HEK293 (cell line): Measurements from ENCODE around the gene ESPL1.

Source experiments
- FEZF1 ChIP-seq: fragments of 450-650 bp; formaldehyde crosslinking; IDR thresholded peaks from 2 replicates; pipeline ENCODE4 v1.5.1; 2016; ENCODE audit warnings: missing biosample characterization, missing genetic modification characterization
- GLI4 ChIP-seq: fragments of 450-650 bp; formaldehyde crosslinking; IDR thresholded peaks from 2 replicates; pipeline ENCODE4 v1.5.1; 2016; ENCODE audit warnings: missing biosample characterization, missing genetic modification characterization
- IKZF3 ChIP-seq: fragments of 450-650 bp; IDR thresholded peaks from 2 replicates; pipeline ENCODE4 v1.5.0; 2018; ENCODE audit warnings: missing biosample characterization, mild to moderate bottlenecking, missing genetic modification characterization, moderate library complexity
- KLF1 ChIP-seq: fragments of 450-650 bp; formaldehyde crosslinking; IDR thresholded peaks from 2 replicates; pipeline ENCODE4 v1.5.1; 2016; ENCODE audit warnings: missing biosample characterization, missing genetic modification characterization
- KLF10 ChIP-seq: fragments of 450-650 bp; IDR thresholded peaks from 2 replicates; pipeline ENCODE4 v1.5.1; 2018; ENCODE audit warnings: missing biosample characterization, mild to moderate bottlenecking, missing genetic modification characterization
- REST ChIP-seq: fragments of 450-650 bp; formaldehyde crosslinking; IDR thresholded peaks from 2 replicates; pipeline ENCODE4 v1.5.1; 2016; ENCODE audit warnings: missing biosample characterization, missing genetic modification characterization
- SP3 ChIP-seq: fragments of 450-650 bp; formaldehyde crosslinking; IDR thresholded peaks from 2 replicates; pipeline ENCODE4 v1.5.1; 2016; ENCODE audit warnings: missing biosample characterization, missing genetic modification characterization
- WT1 ChIP-seq: fragments of 450-650 bp; formaldehyde crosslinking; IDR thresholded peaks from 2 replicates; pipeline ENCODE4 v1.5.1; 2016; ENCODE audit warnings: missing biosample characterization, missing genetic modification characterization
- ZBTB11 ChIP-seq: fragments of 450-650 bp; formaldehyde crosslinking; conservative IDR thresholded peaks from 2 replicates; pipeline ENCODE4 v1.5.1; 2016; ENCODE audit warnings: low read depth, missing biosample characterization, missing genetic modification characterization
- ZBTB17 ChIP-seq: fragments of 450-650 bp; formaldehyde crosslinking; IDR thresholded peaks from 2 replicates; pipeline ENCODE4 v1.5.1; 2016; ENCODE audit warnings: missing biosample characterization, missing genetic modification characterization
- ZBTB6 ChIP-seq: fragments of 450-650 bp; formaldehyde crosslinking; IDR thresholded peaks from 2 replicates; pipeline ENCODE4 v1.5.1; 2017; ENCODE audit warnings: missing biosample characterization, missing genetic modification characterization
- ZBTB7A ChIP-seq: fragments of 450-650 bp; formaldehyde crosslinking; IDR thresholded peaks from 2 replicates; pipeline ENCODE4 v1.5.1; 2016; ENCODE audit warnings: low read depth, missing biosample characterization, missing genetic modification characterization
- ZNF10 ChIP-seq: fragments of 450-650 bp; formaldehyde crosslinking; IDR thresholded peaks from 2 replicates; pipeline ENCODE4 v1.5.1; 2017; ENCODE audit warnings: missing biosample characterization, missing genetic modification characterization
- ZNF112 ChIP-seq: fragments of 450-650 bp; formaldehyde crosslinking; IDR thresholded peaks from 2 replicates; pipeline ENCODE4 v1.5.0; 2017; ENCODE audit warnings: missing biosample characterization, missing genetic modification characterization
- ZNF16 ChIP-seq: fragments of 450-650 bp; formaldehyde crosslinking; IDR thresholded peaks from 2 replicates; pipeline ENCODE4 v1.5.1; 2016; ENCODE audit warnings: low read depth, missing biosample characterization, missing genetic modification characterization
- ZNF2 ChIP-seq: fragments of 450-650 bp; formaldehyde crosslinking; IDR thresholded peaks from 2 replicates; pipeline ENCODE4 v1.5.1; 2016; ENCODE audit warnings: missing biosample characterization, missing genetic modification characterization
- ZNF211 ChIP-seq: fragments of 450-650 bp; formaldehyde crosslinking; IDR thresholded peaks from 2 replicates; pipeline ENCODE4 v1.5.1; 2016; ENCODE audit warnings: low read depth, missing biosample characterization, missing genetic modification characterization
- ZNF274 ChIP-seq, 2 experiments: fragments of 200-500 bp in 1 of 2; fragments of 450-650 bp in 1 of 2; sonication (Bioruptor generic) in 1 of 2; formaldehyde crosslinking in 1 of 2; IDR thresholded peaks; 2 replicates each; pipeline versions ENCODE4 v1.5.1 to v1.6.1; 2014 to 2016; ENCODE audit warnings: borderline replicate concordance in 1 of 2, inconsistent platforms in 1 of 2, low read length in 1 of 2, missing biosample characterization in 1 of 2, missing genetic modification characterization in 1 of 2
- ZNF311 ChIP-seq: fragments of 450-650 bp; formaldehyde crosslinking; IDR thresholded peaks from 2 replicates; pipeline ENCODE4 v1.5.1; 2017; ENCODE audit warnings: missing biosample characterization, missing genetic modification characterization, borderline replicate concordance
- ZNF350 ChIP-seq: fragments of 450-650 bp; formaldehyde crosslinking; IDR thresholded peaks from 2 replicates; pipeline ENCODE4 v1.5.0; 2017; ENCODE audit warnings: missing biosample characterization, mild to moderate bottlenecking, missing genetic modification characterization
- ZNF354C ChIP-seq: fragments of 450-650 bp; formaldehyde crosslinking; IDR thresholded peaks from 2 replicates; pipeline ENCODE4 v1.5.1; 2016; ENCODE audit warnings: missing biosample characterization, missing genetic modification characterization, low read depth, borderline replicate concordance
- ZNF501 ChIP-seq: fragments of 450-650 bp; formaldehyde crosslinking; IDR thresholded peaks from 2 replicates; pipeline ENCODE4 v1.5.1; 2016; ENCODE audit warnings: missing biosample characterization, missing genetic modification characterization
- ZNF600 ChIP-seq: fragments of 450-650 bp; formaldehyde crosslinking; IDR thresholded peaks from 2 replicates; pipeline ENCODE4 v1.5.1; 2016; ENCODE audit warnings: missing biosample characterization, missing genetic modification characterization
- ZNF707 ChIP-seq: fragments of 450-650 bp; formaldehyde crosslinking; IDR thresholded peaks from 2 replicates; pipeline ENCODE4 v1.5.1; 2016; ENCODE audit warnings: missing biosample characterization, missing genetic modification characterization
- ZSCAN18 ChIP-seq: fragments of 450-650 bp; formaldehyde crosslinking; IDR thresholded peaks from 2 replicates; pipeline ENCODE4 v1.5.1; 2016; ENCODE audit warnings: missing biosample characterization, missing genetic modification characterization
- ZSCAN23 ChIP-seq: fragments of 450-650 bp; formaldehyde crosslinking; IDR thresholded peaks from 2 replicates; pipeline ENCODE4 v1.5.1; 2016; ENCODE audit warnings: missing biosample characterization, missing genetic modification characterization
- ZSCAN30 ChIP-seq: fragments of 450-650 bp; IDR thresholded peaks from 2 replicates; pipeline ENCODE4 v1.5.1; 2018; ENCODE audit warnings: missing biosample characterization, mild to moderate bottlenecking, missing genetic modification characterization, moderate library complexity
- ZSCAN5A ChIP-seq: fragments of 450-650 bp; formaldehyde crosslinking; IDR thresholded peaks from 2 replicates; pipeline ENCODE4 v1.5.1; 2016; ENCODE audit warnings: missing biosample characterization, missing genetic modification characterization

Gene ESPL1

GRCh38 chr12:53324779-53325510 lies 56.8 kb downstream of the ESPL1 start (continued):
- TF ChIP-seq ZNF354C (tag by site-specific recombination) (no peak), ZNF2 (tag by site-specific recombination) (peak; percentile 97), ZBTB6 (tag by site-specific recombination) (0 out of 2 replicates have a peak, but pooled peaks have one; percentile 19), ZNF707 (no peak), REST (0 out of 2 replicates have a peak, but pooled peaks have one; percentile 9), ZBTB11 (peak; percentile 90), ZNF10 (no peak; the same call in 1 of the 2 replicates), IKZF3 (tag by site-specific recombination) (0 out of 2 replicates have a peak, but pooled peaks have one; percentile 24), ZNF501 (peak; percentile 91), GLI4 (tag by site-specific recombination) (no peak), KLF1 (tag by site-specific recombination) (peak; percentile 93), ZNF311 (tag by site-specific recombination) (no peak), ZBTB17 (peak; percentile 41; the same call in 1 of the 2 replicates), ZSCAN30 (tag by site-specific recombination) (peak; percentile 92), ZNF112 (no peak), ZBTB7A (tag by site-specific recombination) (peak; percentile 69; the same call in 1 of the 2 replicates), WT1 (tag by site-specific recombination) (peak; percentile 81), ZSCAN23 (tag by site-specific recombination) (no peak), ZNF600 (tag by site-specific recombination) (no peak; the same call in none of the 2 replicates), ZSCAN5A (no peak), FEZF1 (tag by site-specific recombination) (no peak; the same call in 1 of the 2 replicates), ZNF274 (IDR thresholded peaks at IDR 0.05; ENCODE audit: low read length) (no peak), ZNF274 (tag by site-specific recombination; IDR thresholded peaks at IDR 0.05; ENCODE audit: borderline replicate concordance) (no peak), SP3 (tag by site-specific recombination) (peak; percentile 87), ZNF16 (tag by site-specific recombination) (no peak), KLF10 (peak; percentile 78), ZNF211 (tag by site-specific recombination) (no peak), ZSCAN18 (tag by site-specific recombination) (no peak), ZNF350 (tag by site-specific recombination) (no peak)
